ENCODE measurements around the gene QKI.
A peak's percentile ranks its signal among the peaks of the same experiment; 100 is the strongest.
"Not testable (repeated sequence)": the region's sequence is repeated elsewhere in the genome, so short reads cannot be mapped to it uniquely, and the experiment has no call there.

The QKI gene

GRCh38 chr6:163463180-163463579 is 48.7 kb downstream of the QKI start:
- peak; percentile 66 for FAIRE-seq
- TF ChIP-seq POU2F2 (IDR thresholded peaks at IDR 0.05; ENCODE audit: low read depth, low read length), result no peak
- no peak for TF ChIP-seq POLR2AphosphoS5 (IDR thresholded peaks at IDR 0.05; ENCODE audit: low read depth, low read length)
- no peak for TF ChIP-seq PAX5 (IDR thresholded peaks at IDR 0.05; ENCODE audit: insufficient read depth, low read length, severe bottlenecking)
- no peak for TF ChIP-seq TAF1 (IDR thresholded peaks at IDR 0.05; ENCODE audit: low read depth, low read length)
- TF ChIP-seq SPI1 (IDR thresholded peaks at IDR 0.05; ENCODE audit: low read depth, low read length), result no peak
- TF ChIP-seq POLR2A (IDR thresholded peaks at IDR 0.05; ENCODE audit: low read depth, low read length), result no peak

GRCh38 chr6:163463795-163464194 is 49.3 kb downstream of the QKI start:
- no peak for FAIRE-seq
- no peak for DNase-seq (ENCODE audit: insufficient read length, low spot score)
- TF ChIP-seq POLR2A (IDR thresholded peaks at IDR 0.05; ENCODE audit: low read depth, low read length) (no peak), SPI1 (IDR thresholded peaks at IDR 0.05; ENCODE audit: low read depth, low read length) (no peak), PAX5 (IDR thresholded peaks at IDR 0.05; ENCODE audit: insufficient read depth, low read length, severe bottlenecking) (no peak), TAF1 (IDR thresholded peaks at IDR 0.05; ENCODE audit: low read depth, low read length) (no peak), POLR2AphosphoS5 (IDR thresholded peaks at IDR 0.05; ENCODE audit: low read depth, low read length) (no peak), POU2F2 (IDR thresholded peaks at IDR 0.05; ENCODE audit: low read depth, low read length) (no peak)

More at GRCh38 chr6:163463180-163463579, 48.7 kb downstream of the QKI start:
- no peak for DNase-seq (ENCODE audit: insufficient read length, low spot score)

- FAIRE-seq (peak; percentile 78), DNase-seq (ENCODE audit: insufficient read length, low spot score) (no peak)
- TF ChIP-seq POU2F2 (IDR thresholded peaks at IDR 0.05; ENCODE audit: low read depth, low read length), result no peak
- TF ChIP-seq POLR2AphosphoS5 (IDR thresholded peaks at IDR 0.05; ENCODE audit: low read depth, low read length), result no peak
- no peak for TF ChIP-seq SPI1 (IDR thresholded peaks at IDR 0.05; ENCODE audit: low read depth, low read length)
- no peak for TF ChIP-seq TAF1 (IDR thresholded peaks at IDR 0.05; ENCODE audit: low read depth, low read length)
- TF ChIP-seq PAX5 (IDR thresholded peaks at IDR 0.05; ENCODE audit: insufficient read depth, low read length, severe bottlenecking), result no peak
- no peak for TF ChIP-seq POLR2A (IDR thresholded peaks at IDR 0.05; ENCODE audit: low read depth, low read length)
These were observed 52.4 kb downstream of the QKI start for GRCh38 chr6:163466839-163467390.

- DNase-seq (ENCODE audit: insufficient read length, low spot score) (no peak), FAIRE-seq (no peak)
- no peak for TF ChIP-seq PAX5 (IDR thresholded peaks at IDR 0.05; ENCODE audit: insufficient read depth, low read length, severe bottlenecking)
- no peak for TF ChIP-seq TAF1 (IDR thresholded peaks at IDR 0.05; ENCODE audit: low read depth, low read length)
- TF ChIP-seq SPI1 (IDR thresholded peaks at IDR 0.05; ENCODE audit: low read depth, low read length), result no peak
- no peak for TF ChIP-seq POLR2AphosphoS5 (IDR thresholded peaks at IDR 0.05; ENCODE audit: low read depth, low read length)
- TF ChIP-seq POLR2A (IDR thresholded peaks at IDR 0.05; ENCODE audit: low read depth, low read length), result no peak
- TF ChIP-seq POU2F2 (IDR thresholded peaks at IDR 0.05; ENCODE audit: low read depth, low read length), result no peak
These were observed 54.2 kb downstream of the QKI start for GRCh38 chr6:163468738-163469137.

GRCh38 chr6:163469459-163469985 is 55.0 kb downstream of the QKI start:
- FAIRE-seq, result no peak
- DNase-seq (ENCODE audit: insufficient read length, low spot score), result no peak
- no peak for TF ChIP-seq POLR2AphosphoS5 (IDR thresholded peaks at IDR 0.05; ENCODE audit: low read depth, low read length)
- TF ChIP-seq POU2F2 (IDR thresholded peaks at IDR 0.05; ENCODE audit: low read depth, low read length), result no peak
- TF ChIP-seq PAX5 (IDR thresholded peaks at IDR 0.05; ENCODE audit: insufficient read depth, low read length, severe bottlenecking), result no peak
- TF ChIP-seq TAF1 (IDR thresholded peaks at IDR 0.05; ENCODE audit: low read depth, low read length), result no peak
- TF ChIP-seq POLR2A (IDR thresholded peaks at IDR 0.05; ENCODE audit: low read depth, low read length), result no peak
- TF ChIP-seq SPI1 (IDR thresholded peaks at IDR 0.05; ENCODE audit: low read depth, low read length), result no peak

GRCh38 chr6:163470611-163471010 is 56.1 kb downstream of the QKI start:
- FAIRE-seq (no peak), DNase-seq (ENCODE audit: insufficient read length, low spot score) (no peak)
- no peak for TF ChIP-seq TAF1 (IDR thresholded peaks at IDR 0.05; ENCODE audit: low read depth, low read length)
- no peak for TF ChIP-seq POLR2AphosphoS5 (IDR thresholded peaks at IDR 0.05; ENCODE audit: low read depth, low read length)
- no peak for TF ChIP-seq SPI1 (IDR thresholded peaks at IDR 0.05; ENCODE audit: low read depth, low read length)
- TF ChIP-seq POU2F2 (IDR thresholded peaks at IDR 0.05; ENCODE audit: low read depth, low read length), result no peak
- TF ChIP-seq PAX5 (IDR thresholded peaks at IDR 0.05; ENCODE audit: insufficient read depth, low read length, severe bottlenecking), result no peak
- TF ChIP-seq POLR2A (IDR thresholded peaks at IDR 0.05; ENCODE audit: low read depth, low read length), result no peak

GRCh38 chr6:163474581-163474980 is 60.1 kb downstream of the QKI start:
- DNase-seq (ENCODE audit: insufficient read length, low spot score) (no peak), FAIRE-seq (no peak)
- TF ChIP-seq SPI1 (IDR thresholded peaks at IDR 0.05; ENCODE audit: low read depth, low read length), result no peak
- TF ChIP-seq POLR2AphosphoS5 (IDR thresholded peaks at IDR 0.05; ENCODE audit: low read depth, low read length), result no peak
- no peak for TF ChIP-seq POLR2A (IDR thresholded peaks at IDR 0.05; ENCODE audit: low read depth, low read length)
- no peak for TF ChIP-seq POU2F2 (IDR thresholded peaks at IDR 0.05; ENCODE audit: low read depth, low read length)
- no peak for TF ChIP-seq TAF1 (IDR thresholded peaks at IDR 0.05; ENCODE audit: low read depth, low read length)
- TF ChIP-seq PAX5 (IDR thresholded peaks at IDR 0.05; ENCODE audit: insufficient read depth, low read length, severe bottlenecking), result no peak

- FAIRE-seq; DNase-seq (ENCODE audit: insufficient read length, low spot score): not testable (repeated sequence)
These were observed 62.4 kb downstream of the QKI start for GRCh38 chr6:163476946-163477345.

- TF ChIP-seq PAX5 (IDR thresholded peaks at IDR 0.05; ENCODE audit: insufficient read depth, low read length, severe bottlenecking), result no peak
- TF ChIP-seq POU2F2 (IDR thresholded peaks at IDR 0.05; ENCODE audit: low read depth, low read length), result no peak
- no peak for TF ChIP-seq SPI1 (IDR thresholded peaks at IDR 0.05; ENCODE audit: low read depth, low read length)
- no peak for TF ChIP-seq POLR2A (IDR thresholded peaks at IDR 0.05; ENCODE audit: low read depth, low read length)
- TF ChIP-seq TAF1 (IDR thresholded peaks at IDR 0.05; ENCODE audit: low read depth, low read length), result no peak
- no peak for TF ChIP-seq POLR2AphosphoS5 (IDR thresholded peaks at IDR 0.05; ENCODE audit: low read depth, low read length)
- no peak for DNase-seq (ENCODE audit: insufficient read length, low spot score)
- no peak for FAIRE-seq
These were observed 68.6 kb downstream of the QKI start for GRCh38 chr6:163483107-163483506.

- no peak for TF ChIP-seq POLR2A (IDR thresholded peaks at IDR 0.05; ENCODE audit: low read depth, low read length)
- no peak for TF ChIP-seq POU2F2 (IDR thresholded peaks at IDR 0.05; ENCODE audit: low read depth, low read length)
- no peak for TF ChIP-seq POLR2AphosphoS5 (IDR thresholded peaks at IDR 0.05; ENCODE audit: low read depth, low read length)
- TF ChIP-seq PAX5 (IDR thresholded peaks at IDR 0.05; ENCODE audit: insufficient read depth, low read length, severe bottlenecking), result no peak
- TF ChIP-seq SPI1 (IDR thresholded peaks at IDR 0.05; ENCODE audit: low read depth, low read length), result no peak
- no peak for TF ChIP-seq TAF1 (IDR thresholded peaks at IDR 0.05; ENCODE audit: low read depth, low read length)
- FAIRE-seq (peak; percentile 33), DNase-seq (ENCODE audit: insufficient read length, low spot score) (no peak)
These were observed 70.9 kb downstream of the QKI start for GRCh38 chr6:163485388-163485851.

Data from GM12891 (cell line).